Measurements from ENCODE around the gene NINL.

DNA sequence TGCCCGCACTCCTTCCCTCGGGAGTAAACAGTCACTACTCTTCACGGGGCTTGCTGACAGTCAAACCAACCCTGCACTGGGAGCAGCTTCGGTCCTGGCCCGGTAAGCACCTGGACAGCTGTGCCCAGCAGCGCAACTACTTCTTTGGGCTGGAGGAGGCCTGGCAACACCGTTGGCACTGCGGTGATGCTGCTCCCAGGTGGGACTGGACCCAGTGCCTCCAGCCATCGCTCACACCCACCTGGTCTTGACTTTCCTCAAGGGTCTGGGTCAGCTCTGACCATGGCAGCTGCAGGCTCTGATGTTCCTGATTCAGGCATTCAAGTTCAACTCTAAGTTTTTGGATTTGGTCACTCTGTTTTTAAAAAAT lies 124.1 kb downstream of the NINL start:
- TF ChIP-seq, protein P1, sequence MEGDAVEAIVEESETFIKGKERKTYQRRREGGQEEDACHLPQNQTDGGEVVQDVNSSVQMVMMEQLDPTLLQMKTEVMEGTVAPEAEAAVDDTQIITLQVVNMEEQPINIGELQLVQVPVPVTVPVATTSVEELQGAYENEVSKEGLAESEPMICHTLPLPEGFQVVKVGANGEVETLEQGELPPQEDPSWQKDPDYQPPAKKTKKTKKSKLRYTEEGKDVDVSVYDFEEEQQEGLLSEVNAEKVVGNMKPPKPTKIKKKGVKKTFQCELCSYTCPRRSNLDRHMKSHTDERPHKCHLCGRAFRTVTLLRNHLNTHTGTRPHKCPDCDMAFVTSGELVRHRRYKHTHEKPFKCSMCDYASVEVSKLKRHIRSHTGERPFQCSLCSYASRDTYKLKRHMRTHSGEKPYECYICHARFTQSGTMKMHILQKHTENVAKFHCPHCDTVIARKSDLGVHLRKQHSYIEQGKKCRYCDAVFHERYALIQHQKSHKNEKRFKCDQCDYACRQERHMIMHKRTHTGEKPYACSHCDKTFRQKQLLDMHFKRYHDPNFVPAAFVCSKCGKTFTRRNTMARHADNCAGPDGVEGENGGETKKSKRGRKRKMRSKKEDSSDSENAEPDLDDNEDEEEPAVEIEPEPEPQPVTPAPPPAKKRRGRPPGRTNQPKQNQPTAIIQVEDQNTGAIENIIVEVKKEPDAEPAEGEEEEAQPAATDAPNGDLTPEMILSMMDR (IDR thresholded peaks at IDR 0.05): no peak
- no peak for TF ChIP-seq POLR2A (IDR thresholded peaks at IDR 0.05)

Data from Peyer's patch (tissue), 4 donors.